Ovary (tissue), 3 donors: ENCODE data around the gene CHKB.

Source experiments
- CTCF ChIP-seq, 3 donors: fragments of 450-650 bp in 2 of 3; fragments of 200-600 bp in 1 of 3; IDR thresholded peaks; one replicate each; pipeline versions ENCODE4 v1.5.1 to v1.8.0; 2016 to 2022; ENCODE audit warnings: antibody characterized with exemption in 3 of 3, mild to moderate bottlenecking in 1 of 3
- EP300 ChIP-seq: sonication (generic); formaldehyde crosslinking; IDR thresholded peaks from one replicate; pipeline ENCODE4 v1.6.1; 2017; ENCODE audit warnings: antibody characterized with exemption
- donor health status: DM: no; HTN: no; CAD: no.

- TF ChIP-seq EP300 (no peak), CTCF (IDR thresholded peaks at IDR 0.05) (no peak)
Measured at GRCh38 chr22:50600538-50600937, 17.9 kb upstream of the CHKB start, which contains the start of gene MAPK8IP2.
